Fibroblast of the aortic adventitia (primary cell): ENCODE results near the gene CIDEA. TPM values are rescaled to one million over a fixed set of nuclear protein-coding genes. Genes with fewer than 3 reads are reported as not detected.
"Not testable (repeated sequence)": the region's sequence is repeated elsewhere in the genome, so short reads cannot be mapped to it uniquely, and the experiment has no call there.

Experiments
- DNase-seq: peaks from one replicate; pipeline ENCODE4 v3.0.0-alpha.2; 2010; ENCODE audit warnings: low read depth
- H3K4me3 ChIP-seq: 2 replicates; pipeline ENCODE4 v1.5.1; 2011; ENCODE audit warnings: low read depth, mild to moderate bottlenecking, control low read depth, low read length, moderate library complexity
- CTCF ChIP-seq: IDR thresholded peaks from 2 replicates; pipeline ENCODE4 v1.5.1; 2011; ENCODE audit warnings: mild to moderate bottlenecking, low read length, control low read depth, inconsistent platforms; ENCODE audit not compliant: insufficient read depth
- total RNA-seq: library from RNA; depleted of rRNA; stranded (reverse); fragments of >200 nt; gene quantifications from 2 replicates; pipeline ENCODE4 v1.2.3, GENCODE V29; 2012; ENCODE audit warnings: low replicate concordance

Gene CIDEA
- total RNA-seq: not detected in 2 replicates

- H3K4me3 ChIP-seq: peak within 1 kb of the TSS; percentile 35
- TF ChIP-seq CTCF: no peak
- DNase-seq: no peak
Observed at GRCh38 chr18:12254136-12254819, at the start of gene CIDEA. Gene CIDEA, plus strand, starts transcription at chr18:12254361. Its CDS starts 23 bp downstream, at chr18:12254384.

GRCh38 chr18:12208296-12209153 is 45.6 kb upstream of the CIDEA start:
- not testable (repeated sequence) for DNase-seq, H3K4me3 ChIP-seq

GRCh38 chr18:12212308-12212707 is 41.9 kb upstream of the CIDEA start:
- H3K4me3 ChIP-seq, DNase-seq: not testable (repeated sequence)

GRCh38 chr18:12214296-12215005 is 39.7 kb upstream of the CIDEA start:
- H3K4me3 ChIP-seq, DNase-seq: not testable (repeated sequence)

- not testable (repeated sequence) for DNase-seq, H3K4me3 ChIP-seq
Observed at GRCh38 chr18:12216471-12216870, 37.7 kb upstream of the CIDEA start.

- H3K4me3 ChIP-seq, DNase-seq: not testable (repeated sequence)
Observed at GRCh38 chr18:12218603-12219002, 35.6 kb upstream of the CIDEA start.

GRCh38 chr18:12222041-12222440 is 32.1 kb upstream of the CIDEA start:
- H3K4me3 ChIP-seq, DNase-seq: not testable (repeated sequence)

GRCh38 chr18:12223326-12223725 is 30.8 kb upstream of the CIDEA start:
- H3K4me3 ChIP-seq: not testable (repeated sequence)

GRCh38 chr18:12226807-12227206 is 27.4 kb upstream of the CIDEA start:
- DNase-seq, H3K4me3 ChIP-seq: not testable (repeated sequence)

More at GRCh38 chr18:12223326-12223725, 30.8 kb upstream of the CIDEA start:
- DNase-seq: not testable (repeated sequence)

GRCh38 chr18:12227399-12228186 is 26.6 kb upstream of the CIDEA start:
- DNase-seq, H3K4me3 ChIP-seq: not testable (repeated sequence)

- not testable (repeated sequence) for H3K4me3 ChIP-seq, DNase-seq
Observed at GRCh38 chr18:12228308-12228707, 25.9 kb upstream of the CIDEA start.

- not testable (repeated sequence) for DNase-seq, H3K4me3 ChIP-seq
Observed at GRCh38 chr18:12230561-12230960, 23.6 kb upstream of the CIDEA start.
